IPS DF 6.9 (cell line): Measurements from ENCODE around the gene ATP8B1.
"Not testable (repeated sequence)": the region's sequence is repeated elsewhere in the genome, so short reads cannot be mapped to it uniquely, and the experiment has no call there.

Experiments used
- DNase-seq: peaks from one replicate; pipeline ENCODE4 v3.0.0-alpha.2; 2013; ENCODE audit warnings: low read depth, low spot score
- H3K27ac ChIP-seq: one replicate; pipeline ENCODE4 v1.5.1; 2013; ENCODE audit warnings: low read length, control low read depth
- H3K27me3 ChIP-seq: 2 replicates; pipeline ENCODE4 v1.6.1; 2013; ENCODE audit warnings: mild to moderate bottlenecking, low read length; ENCODE audit not compliant: control insufficient read depth, insufficient read depth
- H3K36me3 ChIP-seq: 2 replicates; pipeline ENCODE4 v1.6.1; 2013; ENCODE audit warnings: low read length; ENCODE audit not compliant: control insufficient read depth, insufficient read depth
- H3K4me1 ChIP-seq: 2 replicates; pipeline ENCODE4 v1.6.1; 2013; ENCODE audit warnings: low read length; ENCODE audit not compliant: control insufficient read depth, insufficient read depth
- H3K4me3 ChIP-seq: 2 replicates; pipeline ENCODE4 v1.5.1; 2013; ENCODE audit warnings: mild to moderate bottlenecking, low read length
- H3K9me3 ChIP-seq: 2 replicates; pipeline ENCODE4 v1.6.1; 2013; ENCODE audit warnings: low read length, inconsistent platforms; ENCODE audit not compliant: control insufficient read depth, insufficient read depth
- WGBS: extraction: QIAGEN DNeasy Blood & Tissue Kit; methylation state at CpG from one replicate; pipeline ENCODE4 v1.1.7; 2013; ENCODE audit warnings: mixed read lengths, missing lambda C conversion rate; ENCODE audit not compliant: insufficient read length, insufficient coverage; 5-methylcytosine and 5-hydroxymethylcytosine counted together

The ATP8B1 gene

DNA sequence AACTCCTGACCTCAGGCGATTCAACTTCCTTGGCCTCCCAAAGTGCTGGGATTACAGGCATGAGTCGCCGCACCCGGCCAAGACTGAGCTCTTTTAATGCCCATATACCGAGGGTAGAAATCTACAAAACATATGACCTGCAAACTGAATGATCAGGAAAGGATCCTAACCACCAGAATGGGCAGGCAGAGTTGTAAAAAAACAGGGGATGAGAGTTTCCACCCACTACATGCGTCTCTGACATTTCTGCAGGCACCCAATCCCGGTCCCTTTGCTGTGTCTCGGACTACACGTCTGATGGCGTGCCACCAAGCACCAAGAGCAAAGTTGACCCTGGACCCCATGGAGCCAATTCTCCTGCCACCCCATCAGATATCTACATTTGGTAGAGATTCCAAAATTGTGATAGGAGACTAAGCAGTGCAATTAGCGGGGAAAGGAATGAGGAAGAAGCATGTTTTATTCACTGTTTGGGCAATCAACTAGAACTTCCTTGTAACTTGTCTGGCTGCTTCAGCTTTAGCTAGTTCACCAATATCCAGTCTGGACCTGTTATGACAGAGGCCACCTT is 74.1 kb downstream of the ATP8B1 start:
- no peaks in the 10 kb centered on the region for H3K36me3 ChIP-seq
- no peaks in the 10 kb centered on the region for H3K4me1 ChIP-seq
- H3K27me3 ChIP-seq, result no peaks in the 10 kb centered on the region
- no peak overlapping the region for H3K4me3 ChIP-seq
- no peaks in the 10 kb centered on the region for H3K9me3 ChIP-seq
- no peak for DNase-seq
- no peak overlapping the region for H3K27ac ChIP-seq
- no CpG with 5 or more reads among the region's 11 CpGs for WGBS

- no peaks in the 10 kb centered on the region for H3K4me1 ChIP-seq
- no peaks in the 10 kb centered on the region for H3K9me3 ChIP-seq
- H3K4me3 ChIP-seq, result no peak overlapping the region
- no peaks in the 10 kb centered on the region for H3K36me3 ChIP-seq
- WGBS, result no CpG with 5 or more reads among the region's 6 CpGs
- H3K27me3 ChIP-seq, result no peaks in the 10 kb centered on the region
- no peak overlapping the region for H3K27ac ChIP-seq
- DNase-seq, result no peak
Measured at GRCh38 chr18:57727952-57728807, 74.9 kb downstream of the ATP8B1 start.

- DNase-seq, H3K4me3 ChIP-seq, H3K27ac ChIP-seq, H3K27me3 ChIP-seq, H3K36me3 ChIP-seq, H3K4me1 ChIP-seq, H3K9me3 ChIP-seq: not testable (repeated sequence)
- no CpG with 5 or more reads among the region's 31 CpGs for WGBS
Measured at GRCh38 chr18:57719211-57719935, 83.7 kb downstream of the ATP8B1 start.

GRCh38 chr18:57716549-57716948 is 86.6 kb downstream of the ATP8B1 start:
- Histone ChIP-seq H3K27ac (no peak overlapping the region), H3K4me1 (no peaks in the 10 kb centered on the region), H3K27me3 (no peaks in the 10 kb centered on the region), H3K36me3 (no peaks in the 10 kb centered on the region), H3K4me3 (no peak overlapping the region), H3K9me3 (no peaks in the 10 kb centered on the region)
- no peak for DNase-seq
- WGBS, result no CpG with 5 or more reads among the region's 3 CpGs

GRCh38 chr18:57715671-57716070 is 87.4 kb downstream of the ATP8B1 start:
- DNase-seq, result no peak
- no peak overlapping the region for H3K4me3 ChIP-seq
- H3K27ac ChIP-seq, result no peak overlapping the region
- no peaks in the 10 kb centered on the region for H3K36me3 ChIP-seq
- no peaks in the 10 kb centered on the region for H3K4me1 ChIP-seq
- H3K9me3 ChIP-seq, result no peaks in the 10 kb centered on the region
- no CpG with 5 or more reads among the region's 1 CpG for WGBS
- H3K27me3 ChIP-seq, result no peaks in the 10 kb centered on the region

DNA sequence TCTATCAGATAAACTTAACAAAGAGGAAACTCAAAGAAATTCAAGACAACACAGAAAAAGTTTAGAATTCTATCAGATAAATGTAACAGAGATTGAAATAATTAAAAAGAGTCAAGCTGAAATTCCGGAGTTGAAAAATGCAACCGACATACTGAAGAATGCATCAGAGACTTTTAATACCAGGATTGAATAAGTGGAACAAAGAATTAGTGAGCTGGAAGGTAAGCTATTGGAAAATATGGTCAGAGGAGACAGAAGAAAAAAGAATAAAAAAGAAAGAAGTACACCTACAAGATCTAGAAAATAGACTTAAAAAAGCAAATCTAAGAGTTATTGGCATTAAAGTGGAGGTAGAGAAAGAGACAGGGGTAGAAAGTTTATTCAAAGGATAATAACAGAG is 88.0 kb downstream of the ATP8B1 start:
- whole genome bisulfite sequencing, result no CpG with 5 or more reads among the region's 2 CpGs
- no peak for DNase-seq
- no peak overlapping the region for H3K27ac ChIP-seq
- H3K9me3 ChIP-seq, result no peaks in the 10 kb centered on the region
- H3K4me3 ChIP-seq, result no peak overlapping the region
- H3K4me1 ChIP-seq, result no peaks in the 10 kb centered on the region
- H3K36me3 ChIP-seq, result no peaks in the 10 kb centered on the region
- no peaks in the 10 kb centered on the region for H3K27me3 ChIP-seq

- Histone ChIP-seq H3K4me3 (no peak overlapping the region), H3K27me3 (no peaks in the 10 kb centered on the region), H3K27ac (no peak overlapping the region), H3K9me3 (no peaks in the 10 kb centered on the region), H3K4me1 (no peaks in the 10 kb centered on the region), H3K36me3 (no peaks in the 10 kb centered on the region)
- no CpG with 5 or more reads among the region's 4 CpGs for WGBS
- no peak for DNase-seq
Measured at GRCh38 chr18:57710226-57710625, 92.9 kb downstream of the ATP8B1 start.

- Histone ChIP-seq H3K9me3 (no peaks in the 10 kb centered on the region), H3K27me3 (no peaks in the 10 kb centered on the region), H3K4me3 (no peak overlapping the region), H3K27ac (no peak overlapping the region), H3K4me1 (no peaks in the 10 kb centered on the region), H3K36me3 (no peaks in the 10 kb centered on the region)
- WGBS, result no CpG with 5 or more reads among the region's 1 CpG
- DNase-seq, result no peak
Measured at GRCh38 chr18:57709335-57709734, 93.8 kb downstream of the ATP8B1 start.

GRCh38 chr18:57708288-57708687 is 94.8 kb downstream of the ATP8B1 start:
- no CpG with 5 or more reads among the region's 3 CpGs for WGBS
- no peaks in the 10 kb centered on the region for H3K9me3 ChIP-seq
- H3K4me3 ChIP-seq, result no peak overlapping the region
- DNase-seq, result no peak
- no peaks in the 10 kb centered on the region for H3K36me3 ChIP-seq
- no peaks in the 10 kb centered on the region for H3K4me1 ChIP-seq
- no peak overlapping the region for H3K27ac ChIP-seq
- H3K27me3 ChIP-seq, result no peaks in the 10 kb centered on the region

DNA sequence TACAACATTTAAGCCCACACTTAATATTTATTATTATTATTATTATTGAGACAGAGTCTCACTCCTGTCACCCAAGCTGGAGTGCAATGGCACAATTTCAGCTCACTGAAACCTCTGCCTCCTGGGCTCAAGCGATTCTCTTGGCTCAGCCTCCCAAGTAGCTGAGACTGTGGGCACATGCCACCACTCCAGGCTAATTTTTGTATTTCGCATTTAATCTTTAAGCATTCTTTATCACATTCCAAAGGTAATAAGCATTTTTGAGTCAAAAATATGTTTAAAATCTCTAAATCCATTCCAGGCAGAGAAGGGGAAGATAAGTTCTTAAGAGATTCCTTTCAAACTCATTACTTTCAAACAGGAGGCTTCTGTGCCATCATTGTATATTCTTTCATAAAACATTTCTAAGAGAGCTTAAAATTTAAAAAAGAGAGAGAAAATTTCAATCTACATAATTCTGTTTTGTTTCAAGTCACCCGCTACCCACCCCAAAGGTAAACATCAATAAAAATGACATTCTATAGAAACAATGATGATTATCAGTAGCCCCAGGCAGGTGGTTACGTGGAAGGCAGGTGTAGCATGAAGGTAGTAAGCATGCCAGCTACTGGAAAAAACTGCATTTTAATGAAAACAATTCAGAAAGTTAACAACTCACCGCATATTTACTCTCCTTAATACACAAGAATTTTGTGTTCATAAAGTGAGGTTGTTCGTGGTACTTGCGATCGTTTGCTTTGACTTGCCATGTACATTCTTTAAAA is 97.1 kb downstream of the ATP8B1 start:
- no peaks in the 10 kb centered on the region for H3K27me3 ChIP-seq
- H3K36me3 ChIP-seq, result no peaks in the 10 kb centered on the region
- no peaks in the 10 kb centered on the region for H3K9me3 ChIP-seq
- WGBS, result no CpG with 5 or more reads among the region's 8 CpGs
- no peak overlapping the region for H3K4me3 ChIP-seq
- no peaks in the 10 kb centered on the region for H3K4me1 ChIP-seq
- DNase-seq, result no peak
- no peak overlapping the region for H3K27ac ChIP-seq
